Mesodermal cell (in vitro differentiated cells): ENCODE data around the gene COG1.

ENCODE experiments used
- H3K27ac ChIP-seq: 2 replicates; pipeline ENCODE4 v1.7.0; 2013; ENCODE audit warnings: mild to moderate bottlenecking, low read depth, low read length, moderate library complexity; ENCODE audit not compliant: severe bottlenecking
- H3K36me3 ChIP-seq: 2 replicates; pipeline ENCODE4 v1.7.1; 2013; ENCODE audit warnings: mild to moderate bottlenecking, low read length, moderate library complexity; ENCODE audit not compliant: control insufficient read depth, insufficient read depth
- H3K4me1 ChIP-seq: one replicate; pipeline ENCODE4 v1.7.1; 2013; ENCODE audit warnings: mild to moderate bottlenecking, low read length; ENCODE audit not compliant: insufficient read depth, control insufficient read depth, poor library complexity, severe bottlenecking
- H3K4me3 ChIP-seq: 2 replicates; pipeline ENCODE4 v1.7.0; 2013; ENCODE audit warnings: low read length, control low read depth, mild to moderate bottlenecking; ENCODE audit not compliant: insufficient read depth, poor library complexity, severe bottlenecking; ENCODE audit errors: extremely low read depth
- H3K9me3 ChIP-seq: 2 replicates; pipeline ENCODE4 v1.7.1; 2013; ENCODE audit warnings: mild to moderate bottlenecking, low read length, moderate library complexity; ENCODE audit not compliant: control insufficient read depth
- WGBS, 2 experiments: methylation state at CpG; one replicate each; pipeline ENCODE4 v1.1.5; 2013; ENCODE audit warnings: missing lambda C conversion rate in 2 of 2; ENCODE audit not compliant: insufficient coverage in 2 of 2; 5-methylcytosine and 5-hydroxymethylcytosine counted together

COG1 gene

DNA sequence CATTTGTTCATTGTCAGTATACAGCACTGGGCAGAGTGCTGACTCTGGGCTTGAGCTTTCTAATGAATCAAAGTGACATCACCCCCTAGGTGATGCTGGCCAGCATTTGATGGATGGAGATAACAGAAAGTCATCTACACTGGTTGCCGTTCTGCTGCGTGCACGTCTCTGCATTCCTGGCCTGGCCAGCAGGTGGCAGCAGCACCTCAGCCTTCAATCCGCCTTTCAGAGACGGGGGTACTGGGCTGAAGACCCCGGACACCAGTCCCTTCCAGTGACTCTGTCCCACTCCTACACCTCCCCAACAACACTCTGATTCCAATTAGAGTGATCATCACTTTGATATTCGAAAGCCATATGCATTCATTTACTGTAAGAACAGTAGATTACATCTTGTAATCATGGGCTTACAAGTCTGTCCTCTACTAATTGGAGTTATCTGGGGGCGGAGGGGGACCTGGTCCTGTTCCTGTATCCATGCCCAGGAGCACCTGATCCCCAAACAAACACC is 62.9 kb downstream of the COG1 start:
- WGBS, 2 experiments: 2 to 16% methylated on average over 5 to 7 of the region's 8 CpGs
- H3K27ac ChIP-seq: no peak overlapping the region
- peaks cover 6% of the 10 kb centered on the region for H3K4me1 ChIP-seq
- H3K36me3 ChIP-seq: no peaks in the 10 kb centered on the region
- no peaks in the 10 kb centered on the region for H3K9me3 ChIP-seq
- H3K4me3 ChIP-seq: no peak overlapping the region

DNA sequence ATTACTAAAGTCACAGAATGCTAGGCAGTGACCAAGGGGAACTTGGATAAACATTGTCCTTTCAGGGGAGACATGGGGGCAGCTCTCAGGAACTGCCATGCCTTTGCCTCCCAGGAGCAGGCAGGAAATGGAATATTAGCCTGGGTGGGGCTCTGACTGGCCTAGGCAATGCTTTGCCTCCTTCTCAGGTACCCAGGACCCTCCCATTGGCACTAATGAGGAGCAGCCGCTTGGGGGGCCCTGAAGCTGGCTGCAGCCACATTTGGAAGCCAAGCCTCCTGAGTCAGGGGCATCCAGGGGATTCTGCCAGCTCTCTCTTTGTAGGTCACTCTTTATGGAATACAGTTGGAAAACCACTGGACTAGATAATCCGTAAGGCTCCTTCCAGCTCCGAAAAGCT is 63.4 kb downstream of the COG1 start:
- no peaks in the 10 kb centered on the region for H3K9me3 ChIP-seq
- no peak overlapping the region for H3K27ac ChIP-seq
- 86 to 100% methylated on average over 3 of the region's 3 CpGs for WGBS, 2 experiments
- H3K4me3 ChIP-seq: no peak overlapping the region
- peaks cover 6% of the 10 kb centered on the region for H3K4me1 ChIP-seq
- H3K36me3 ChIP-seq: no peaks in the 10 kb centered on the region

DNA sequence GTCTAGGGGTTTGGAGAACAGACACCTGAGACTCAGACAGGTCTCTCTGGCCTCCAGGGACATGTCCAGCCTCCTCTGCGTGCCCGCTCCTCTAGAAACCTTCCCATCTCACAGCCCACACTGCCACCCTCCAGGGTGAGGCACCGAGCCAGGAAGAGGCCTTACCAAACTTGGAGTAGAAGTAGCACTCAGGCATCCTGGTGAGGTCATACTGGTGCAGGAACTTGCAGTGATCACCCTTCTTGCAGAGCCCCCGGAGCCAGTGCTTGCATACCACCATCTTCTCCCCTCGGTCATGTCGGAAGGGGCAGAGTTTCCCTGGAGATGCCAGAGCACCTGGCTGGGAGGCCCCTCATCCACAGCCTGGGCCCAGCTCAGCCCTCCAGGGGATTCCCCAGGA is 64.7 kb downstream of the COG1 start:
- Histone ChIP-seq H3K9me3 (no peaks in the 10 kb centered on the region), H3K4me1 (peaks cover 16% of the 10 kb centered on the region), H3K36me3 (no peaks in the 10 kb centered on the region), H3K4me3 (no peak overlapping the region), H3K27ac (no peak overlapping the region)
- WGBS, 2 experiments: 94 to 100% methylated on average over 6 of the region's 6 CpGs
